RPMI8226 (cell line): Measurements from ENCODE around the gene GABARAPL1.

Experiments
- DNase-seq: peaks from one replicate; pipeline ENCODE4 v3.0.0-alpha.2; 2015

Gene GABARAPL1

GRCh38 chr12:10235761-10236631 is 23.3 kb downstream of the GABARAPL1 start:
- peak; percentile 39 for DNase-seq

DNA sequence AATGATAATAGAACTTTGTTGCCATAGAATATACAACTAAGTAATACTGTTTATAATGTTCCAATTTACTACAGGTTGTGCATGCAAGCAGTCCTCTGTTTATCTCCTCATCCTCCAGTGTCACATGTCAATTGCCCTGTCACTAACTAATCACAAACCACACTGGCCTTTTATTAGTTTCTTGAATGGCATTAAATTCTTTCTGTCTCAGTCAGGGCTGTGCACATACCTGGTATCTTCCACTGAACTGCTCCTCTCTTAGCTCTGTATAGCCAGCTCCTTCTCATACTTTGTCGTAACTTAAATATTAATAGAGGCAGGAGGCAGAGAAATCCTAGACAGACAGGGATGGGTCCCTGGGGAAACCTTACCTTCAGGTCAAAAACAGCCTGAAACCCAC is 24.0 kb downstream of the GABARAPL1 start:
- DNase-seq = no peak

- DNase-seq = no peak
Observed at GRCh38 chr12:10238526-10238925, 25.8 kb downstream of the GABARAPL1 start.

GRCh38 chr12:10241290-10241689 is 28.6 kb downstream of the GABARAPL1 start:
- no peak for DNase-seq

GRCh38 chr12:10241727-10242126 is 29.1 kb downstream of the GABARAPL1 start:
- no peak for DNase-seq

- DNase-seq = no peak
Observed at GRCh38 chr12:10242539-10242938, 29.9 kb downstream of the GABARAPL1 start.

- DNase-seq = peak; percentile 64
Observed at GRCh38 chr12:10243818-10244520, 31.3 kb downstream of the GABARAPL1 start.

GRCh38 chr12:10247436-10248058 is 34.9 kb downstream of the GABARAPL1 start:
- no peak for DNase-seq

GRCh38 chr12:10249690-10250455 is 37.2 kb downstream of the GABARAPL1 start:
- DNase-seq = no peak

- DNase-seq = no peak
Observed at GRCh38 chr12:10251669-10252068, 39.0 kb downstream of the GABARAPL1 start.

GRCh38 chr12:10252201-10252600 is 39.5 kb downstream of the GABARAPL1 start:
- DNase-seq = peak; percentile 47

DNA sequence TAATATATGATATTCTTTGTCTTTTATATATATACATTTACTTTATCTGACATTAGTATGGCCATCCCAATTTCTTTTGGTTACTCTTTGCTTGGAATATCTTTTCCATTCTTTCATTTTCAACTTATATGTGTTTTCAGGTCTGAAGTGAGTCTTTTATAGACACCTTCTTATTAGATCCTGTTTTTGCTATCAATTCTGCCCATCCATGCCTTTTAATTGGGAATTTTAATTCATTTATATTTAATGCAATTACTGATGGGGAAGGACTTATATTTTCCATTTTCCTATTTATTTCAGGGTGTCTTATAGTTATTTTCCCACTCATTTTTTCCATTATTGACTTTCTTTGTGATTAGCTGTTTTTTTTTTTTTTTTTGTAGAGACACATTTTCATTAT is 43.4 kb downstream of the GABARAPL1 start:
- no peak for DNase-seq

DNA sequence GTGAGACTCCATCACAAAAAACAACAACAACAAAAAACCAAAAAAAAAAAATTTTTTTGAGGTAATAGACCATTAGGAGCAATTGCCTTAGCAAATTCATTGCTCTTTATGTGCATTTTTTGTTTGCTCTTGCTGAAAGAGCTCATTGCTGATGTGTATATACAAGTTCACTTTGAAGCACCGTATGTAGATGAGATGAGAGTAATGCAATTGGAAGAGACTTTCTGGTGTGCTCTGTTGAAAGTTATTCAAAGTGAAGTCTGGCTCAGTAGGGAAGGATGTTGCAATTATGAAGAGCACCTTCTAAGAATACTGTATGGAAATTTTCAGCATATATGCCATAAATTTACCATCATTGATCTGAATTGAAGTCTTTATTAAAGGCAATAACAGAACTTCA is 48.2 kb downstream of the GABARAPL1 start:
- DNase-seq = no peak

GRCh38 chr12:10268037-10268436 is 55.4 kb downstream of the GABARAPL1 start:
- DNase-seq = no peak

GRCh38 chr12:10272467-10272866 is 59.8 kb downstream of the GABARAPL1 start:
- no peak for DNase-seq
